Endothelial cell of umbilical vein (primary cell): ENCODE results near the gene DONSON. TPM values are rescaled to one million over a fixed set of nuclear protein-coding genes. Genes with fewer than 3 reads are reported as not detected.

Experiments
- BruUV-seq: library from RNA; stranded (reverse); fragments of 400-500 nt; replicated peaks from 2 replicates; lab custom pipeline; 2021; lab: Mats Ljungman, UMichigan
- CTCF ChIA-PET: fragments of 300-600, 350-600 bp; sonication (Branson Sonifier 250); formaldehyde crosslinking; loops from one replicate; lab custom pipeline; 2021; ENCODE audit warnings: antibody characterized with exemption, inconsistent platforms; lab: Charles Lee
- POLR2A ChIA-PET: fragments of 300-600, 350-600 bp; sonication (Branson Sonifier 250); formaldehyde crosslinking; loops from one replicate; lab custom pipeline; 2021; ENCODE audit warnings: antibody characterized with exemption, inconsistent platforms; lab: Charles Lee
- DNase-seq: peaks from one replicate; pipeline ENCODE4 v3.0.0-alpha.2; 2011; ENCODE audit warnings: low read depth, low spot score
- FAIRE-seq: peaks from 2 replicates; lab custom pipeline; 2011; peaks lifted over from hg19 to GRCh38; lab: Jason Lieb, UNC
- H2AFZ ChIP-seq: 2 replicates; pipeline ENCODE4 v1.6.0; 2012; ENCODE audit warnings: low read depth, low read length, control low read depth, inconsistent platforms
- H3K27ac ChIP-seq: 2 replicates; pipeline ENCODE4 v1.5.1; 2011; ENCODE audit warnings: low read depth, mild to moderate bottlenecking, control low read depth, low read length, moderate library complexity; ENCODE audit not compliant: insufficient read depth
- H3K27me3 ChIP-seq, 2 experiments: 2 replicates each; pipeline versions ENCODE4 v1.6.0 to v1.6.1; 2011; ENCODE audit warnings: low read length in 2 of 2, mixed read lengths in 1 of 2; ENCODE audit not compliant: control insufficient read depth in 2 of 2, insufficient read depth in 2 of 2
- H3K36me3 ChIP-seq, 2 experiments: 2 replicates in 1 of 2; 3 replicates in 1 of 2; pipeline ENCODE4 v1.5.1; 2011; ENCODE audit warnings: low read length in 2 of 2, mild to moderate bottlenecking in 1 of 2, moderate library complexity in 1 of 2; ENCODE audit not compliant: control insufficient read depth in 2 of 2, insufficient read depth in 2 of 2; ENCODE audit errors: extremely low read depth in 1 of 2
- H3K4me1 ChIP-seq: 3 replicates; pipeline ENCODE4 v1.5.1; 2011; ENCODE audit warnings: mild to moderate bottlenecking, low read length; ENCODE audit not compliant: control insufficient read depth, insufficient read depth; ENCODE audit errors: extremely low read depth
- H3K4me2 ChIP-seq: 2 replicates; pipeline ENCODE4 v1.6.1; 2011; ENCODE audit warnings: low read length, control low read depth, mixed read lengths; ENCODE audit not compliant: insufficient read depth
- H3K4me3 ChIP-seq, 3 experiments: fragments of 200-600 bp in 1 of 3; sonication (generic), shearing (Covaris generic) in 1 of 3; replicated peaks in 1 of 3; 2 replicates each; pipeline ENCODE4 v1.5.1; 2011 to 2016; ENCODE audit warnings: control low read depth in 3 of 3, low read length in 3 of 3, mild to moderate bottlenecking in 2 of 3, inconsistent platforms in 1 of 3, low read depth in 1 of 3, moderate library complexity in 1 of 3; ENCODE audit not compliant: insufficient read depth in 1 of 3
- H3K79me2 ChIP-seq: 2 replicates; pipeline ENCODE4 v1.6.0; 2012; ENCODE audit warnings: low read length, inconsistent platforms; ENCODE audit not compliant: control insufficient read depth, insufficient read depth
- H3K9ac ChIP-seq: replicated peaks from 2 replicates; pipeline ENCODE3; 2011; ENCODE audit warnings: low read length, control low read depth; ENCODE audit not compliant: insufficient read depth; ENCODE audit errors: extremely low read depth
- H3K9me1 ChIP-seq: replicated peaks from 3 replicates; pipeline ENCODE4 v1.6.0; 2011; ENCODE audit warnings: mild to moderate bottlenecking, low read length; ENCODE audit not compliant: control insufficient read depth, insufficient read depth; ENCODE audit errors: extremely low read depth
- H3K9me3 ChIP-seq: replicated peaks from 2 replicates; pipeline ENCODE4 v1.5.1; 2012; ENCODE audit warnings: low read length, inconsistent platforms; ENCODE audit not compliant: control insufficient read depth, insufficient read depth
- H4K20me1 ChIP-seq: replicated peaks from 2 replicates; pipeline ENCODE3; 2011; ENCODE audit warnings: mild to moderate bottlenecking, low read length; ENCODE audit not compliant: control insufficient read depth, insufficient read depth; ENCODE audit errors: extremely low read depth
- CTCF ChIP-seq, 2 donors: IDR thresholded peaks; 1 replicate in 1 of 2; 2 replicates in 1 of 2; pipeline ENCODE4 v1.5.1; 2011; ENCODE audit warnings: low read length in 2 of 2, mild to moderate bottlenecking in 2 of 2, moderate library complexity in 2 of 2, control low read depth in 1 of 2, inconsistent platforms in 1 of 2, low read depth in 1 of 2; ENCODE audit not compliant: insufficient read depth in 1 of 2; ENCODE audit errors: extremely low read depth in 1 of 2
- EZH2 ChIP-seq: IDR thresholded peaks from 2 replicates; pipeline ENCODE4 v1.6.1; 2012; ENCODE audit warnings: borderline replicate concordance, low read depth, mild to moderate bottlenecking, moderate library complexity, low read length, inconsistent platforms; ENCODE audit not compliant: severe bottlenecking
- FOS ChIP-seq: IDR thresholded peaks from 2 replicates; pipeline ENCODE4 v1.6.1; 2011; ENCODE audit warnings: mild to moderate bottlenecking, low read length, moderate library complexity, borderline replicate concordance; ENCODE audit not compliant: insufficient read depth
- GATA2 ChIP-seq: IDR thresholded peaks from 2 replicates; pipeline ENCODE4 v1.7.0; 2011; ENCODE audit warnings: low read depth, mild to moderate bottlenecking, moderate library complexity, mixed read lengths, low read length; ENCODE audit not compliant: insufficient read length, insufficient read depth
- JUN ChIP-seq: IDR thresholded peaks from 2 replicates; pipeline ENCODE4 v1.6.1; 2011; ENCODE audit warnings: borderline replicate concordance, low read depth; ENCODE audit not compliant: insufficient read length, insufficient read depth
- MAX ChIP-seq: IDR thresholded peaks from 2 replicates; pipeline ENCODE4 v1.6.1; 2011; ENCODE audit not compliant: insufficient read depth, insufficient read length
- MYC ChIP-seq: IDR thresholded peaks from one replicate; pipeline ENCODE4 v1.6.1; 2011; ENCODE audit warnings: mild to moderate bottlenecking, low read depth, low read length
- POLR2A ChIP-seq: IDR thresholded peaks from 2 replicates; pipeline ENCODE4 v1.6.1; 2012; ENCODE audit warnings: low read depth, mild to moderate bottlenecking, control low read depth, low read length
- POLR2AphosphoS5 ChIP-seq: IDR thresholded peaks from 2 replicates; pipeline ENCODE4 v1.6.1; 2012; ENCODE audit warnings: low read depth, mild to moderate bottlenecking, control low read depth, low read length, moderate library complexity; ENCODE audit not compliant: insufficient read depth
- dilution Hi-C: fragments of 300-500 bp; cut with MboI; formaldehyde crosslinking; loops from one replicate; pipeline ENCODE4 v1.15.0; 2019; ENCODE audit warnings: low sequenced_read_pairs; ENCODE audit not compliant: extremely low pct_ligation_motif_present
- intact Hi-C: fragments of 100-400 bp; cut with micrococcal nuclease; formaldehyde crosslinking; loops from one replicate; pipeline ENCODE4 v1.10.0; 2022
- polyA plus RNA-seq, 4 experiments: library from polyadenylated mRNA; depleted of rRNA in 3 of 4; stranded (reverse) in 3 of 4; unstranded in 1 of 4; fragments of >200 nt; gene quantifications; 2 replicates each; pipeline versions ENCODE4 v1.2.1 to v1.2.3, GENCODE V29; 2011 to 2012; ENCODE audit warnings: missing spikeins in 1 of 4
- total RNA-seq: library from RNA; stranded (reverse); gene quantifications from 2 replicates; pipeline ENCODE4 v1.2.3, GENCODE V29; 2021

Gene DONSON
- total and polyA plus RNA-seq, 2 donors (not counting 3 experiments of a cell fraction or from before 2014, with no cell fraction given) = 14.3 to 29.4 TPM

GRCh38 chr21:33562389-33562788 is 26.1 kb downstream of the DONSON start:
- ChIA-PET POLR2A (no interaction called here), CTCF (interaction anchor here (1.1 kb wide), 1 partner anchor 43 kb away, joined by 4 read pairs; no protein-coding TSS in a partner anchor)
- Histone ChIP-seq H3K4me3 (no peak overlapping the region), H3K9me1 (no peaks in the 10 kb centered on the region), H3K79me2 (peaks cover 68% of the 10 kb centered on the region), H3K9ac (no peak overlapping the region), H3K9me3 (no peaks in the 10 kb centered on the region), H3K36me3 (peaks cover 12 to 47% of the 10 kb centered on the region in 2 experiments), H3K27me3 (no peaks in the 10 kb centered on the region), H4K20me1 (peaks cover 10% of the 10 kb centered on the region), H3K4me1 (no peaks in the 10 kb centered on the region), H3K4me2 (no peak overlapping the region), H3K27ac (no peak overlapping the region), H2AFZ (no peak overlapping the region)
- TF ChIP-seq FOS (no peak), CTCF (IDR thresholded peaks at IDR 0.05; ENCODE audit: extremely low read depth in 1 of 2, insufficient read depth in 1 of 2, low read depth in 1 of 2, low read length in 2 of 2) (no peak), MYC (no peak), MAX (no peak), POLR2AphosphoS5 (no peak), JUN (no peak), POLR2A (no peak), EZH2 (no peak), GATA2 (no peak)
- FAIRE-seq (no peak), DNase-seq (no peak)
- intact Hi-C loops (no loop called here), dilution Hi-C loops (no loop called here)
- no TSS peak for BruUV-seq
